Caco-2 (cell line): ENCODE results near the gene LARP4B. TPM values are rescaled to one million over a fixed set of nuclear protein-coding genes. Genes with fewer than 3 reads are reported as not detected.

Source experiments
- BruUV-seq: library from RNA; stranded (reverse); fragments of 400-500 nt; replicated peaks from 2 replicates; lab custom pipeline; 2021; lab: Mats Ljungman, UMichigan
- CTCF ChIA-PET: fragments of 300-600 bp; sonication (Branson Sonifier 250); formaldehyde crosslinking; loops from one replicate; lab custom pipeline; 2022; ENCODE audit warnings: antibody characterized with exemption; lab: Charles Lee
- POLR2A ChIA-PET: fragments of 300-600 bp; sonication (Branson Sonifier 250); formaldehyde crosslinking; loops from one replicate; lab custom pipeline; 2022; ENCODE audit warnings: antibody characterized with exemption; lab: Charles Lee
- DNase-seq, 2 experiments: peaks; one replicate each; pipeline versions ENCODE4 v3.0.0 to v3.0.0-alpha.2; 2020 to 2022
- H3K27me3 ChIP-seq: replicated peaks from 2 replicates; pipeline ENCODE4 v1.6.0; 2011; ENCODE audit warnings: low read length; ENCODE audit not compliant: control insufficient read depth, insufficient read depth
- H3K36me3 ChIP-seq: 2 replicates; pipeline ENCODE4 v1.5.1; 2011; ENCODE audit warnings: low read length; ENCODE audit not compliant: control insufficient read depth, insufficient read depth
- H3K4me1 ChIP-seq: fragments of 250-450 bp; sonication (Bioruptor Pico); 2 replicates; pipeline ENCODE4 v1.5.1; 2020; ENCODE audit warnings: mild to moderate bottlenecking
- H3K4me3 ChIP-seq: 2 replicates; pipeline ENCODE4 v1.5.1; 2011; ENCODE audit warnings: low read depth, mild to moderate bottlenecking, control low read depth, low read length
- H3K9me3 ChIP-seq: fragments of 250-450 bp; sonication (Bioruptor Pico); 2 replicates; pipeline ENCODE4 v1.5.1; 2020; ENCODE audit warnings: mild to moderate bottlenecking, moderate library complexity
- H3K27ac Mint-ChIP-seq: one replicate; pipeline ENCODE4 v1.8.0; 2022; ENCODE audit warnings: mixed read lengths; ENCODE audit not compliant: unreplicated experiment
- H3K27me3 Mint-ChIP-seq: one replicate; pipeline ENCODE4 v1.8.0; 2022; ENCODE audit warnings: mixed read lengths; ENCODE audit not compliant: insufficient read depth, unreplicated experiment
- H3K36me3 Mint-ChIP-seq: one replicate; pipeline ENCODE4 v1.8.0; 2022; ENCODE audit warnings: mild to moderate bottlenecking, mixed read lengths; ENCODE audit not compliant: insufficient read depth, unreplicated experiment
- H3K4me1 Mint-ChIP-seq: one replicate; pipeline ENCODE4 v1.8.0; 2022; ENCODE audit warnings: low read depth, mixed read lengths; ENCODE audit not compliant: unreplicated experiment
- H3K4me3 Mint-ChIP-seq: one replicate; pipeline ENCODE4 v1.8.0; 2022; ENCODE audit warnings: mild to moderate bottlenecking, moderate library complexity, mixed read lengths; ENCODE audit not compliant: unreplicated experiment
- H3K9me3 Mint-ChIP-seq: one replicate; pipeline ENCODE4 v1.8.0; 2022; ENCODE audit warnings: mixed read lengths; ENCODE audit not compliant: unreplicated experiment
- CTCF ChIP-seq, 2 experiments: fragments of 200-600 bp in 1 of 2; IDR thresholded peaks; 1 replicate in 1 of 2; 2 replicates in 1 of 2; pipeline versions ENCODE4 v1.5.1 to v1.8.0; 2011 to 2022; ENCODE audit warnings: antibody characterized with exemption in 1 of 2, control low read depth in 1 of 2, inconsistent platforms in 1 of 2, low read depth in 1 of 2, low read length in 1 of 2, mild to moderate bottlenecking in 1 of 2, moderate library complexity in 1 of 2; ENCODE audit not compliant: insufficient read depth in 1 of 2, severe bottlenecking in 1 of 2, unreplicated experiment in 1 of 2
- intact Hi-C: fragments of 100-400 bp; cut with micrococcal nuclease; formaldehyde crosslinking; loops from one replicate; pipeline ENCODE4 v1.10.0; 2022; ENCODE audit not compliant: unreplicated experiment
- total RNA-seq: library from RNA; stranded (reverse); gene quantifications from 2 replicates; pipeline ENCODE4 v1.2.3, GENCODE V29; 2022

The LARP4B gene
- total RNA-seq, 1 experiment from 2014 or later = 235 TPM

- Mint-ChIP-seq H3K4me1 (no peaks in the 10 kb centered on the region), H3K4me3 (no peak overlapping the region), H3K36me3 (no peaks in the 10 kb centered on the region), H3K27me3 (no peaks in the 10 kb centered on the region), H3K27ac (no peak overlapping the region), H3K9me3 (peaks cover 38% of the 10 kb centered on the region)
- H3K9me3 ChIP-seq = peaks cover 31% of the 10 kb centered on the region
- POLR2A ChIA-PET = no interaction called here
- no TSS peak for BruUV-seq
- H3K36me3 ChIP-seq = no peaks in the 10 kb centered on the region
- H3K27me3 ChIP-seq = no peaks in the 10 kb centered on the region; the same call in 1 of the 2 replicates
- H3K4me1 ChIP-seq = no peaks in the 10 kb centered on the region
- intact Hi-C loops = no loop called here
- TF ChIP-seq CTCF (IDR thresholded peaks at IDR 0.05; ENCODE audit: insufficient read depth in 1 of 2, low read depth in 1 of 2, low read length in 1 of 2, severe bottlenecking in 1 of 2, unreplicated experiment in 1 of 2) = no peak
- CTCF ChIA-PET = no interaction called here
- H3K4me3 ChIP-seq = no peak overlapping the region
- DNase-seq = no peak
These were observed 163.7 kb downstream of the LARP4B start for GRCh38 chr10:767794-768193.

- Histone ChIP-seq H3K9me3 (peaks cover 34% of the 10 kb centered on the region), H3K27me3 (no peaks in the 10 kb centered on the region; the same call in 1 of the 2 replicates), H3K4me1 (no peaks in the 10 kb centered on the region), H3K4me3 (no peak overlapping the region), H3K36me3 (no peaks in the 10 kb centered on the region)
- peaks cover 44% of the 10 kb centered on the region for H3K9me3 Mint-ChIP-seq
- no peaks in the 10 kb centered on the region for H3K36me3 Mint-ChIP-seq
- no peak for DNase-seq
- TF ChIP-seq CTCF (IDR thresholded peaks at IDR 0.05; ENCODE audit: insufficient read depth in 1 of 2, low read depth in 1 of 2, low read length in 1 of 2, severe bottlenecking in 1 of 2, unreplicated experiment in 1 of 2) = no peak
- H3K27me3 Mint-ChIP-seq = no peaks in the 10 kb centered on the region
- ChIA-PET CTCF (no interaction called here), POLR2A (no interaction called here)
- no peak overlapping the region for H3K27ac Mint-ChIP-seq
- no TSS peak for BruUV-seq
- H3K4me1 Mint-ChIP-seq = no peaks in the 10 kb centered on the region
- intact Hi-C loops = no loop called here
- H3K4me3 Mint-ChIP-seq = no peak overlapping the region
These were observed 164.3 kb downstream of the LARP4B start for GRCh38 chr10:767211-767610.

- H3K4me3 Mint-ChIP-seq = no peak overlapping the region
- peaks cover 49% of the 10 kb centered on the region for H3K9me3 Mint-ChIP-seq
- TF ChIP-seq CTCF (IDR thresholded peaks at IDR 0.05; ENCODE audit: insufficient read depth in 1 of 2, low read depth in 1 of 2, low read length in 1 of 2, severe bottlenecking in 1 of 2, unreplicated experiment in 1 of 2) = no peak
- Histone ChIP-seq H3K9me3 (peaks cover 28% of the 10 kb centered on the region), H3K27me3 (no peaks in the 10 kb centered on the region; the same call in 1 of the 2 replicates), H3K36me3 (no peaks in the 10 kb centered on the region), H3K4me3 (no peak overlapping the region), H3K4me1 (no peaks in the 10 kb centered on the region)
- H3K4me1 Mint-ChIP-seq = peaks cover 7% of the 10 kb centered on the region
- POLR2A ChIA-PET = no interaction called here
- H3K27me3 Mint-ChIP-seq = peaks cover 4% of the 10 kb centered on the region
- H3K27ac Mint-ChIP-seq = no peak overlapping the region
- H3K36me3 Mint-ChIP-seq = no peaks in the 10 kb centered on the region
- intact Hi-C loops = no loop called here
- CTCF ChIA-PET = no interaction called here
- BruUV-seq = no TSS peak
- DNase-seq = no peak
These were observed 170.1 kb downstream of the LARP4B start for GRCh38 chr10:761376-761775.
